H1 (cell line): Measurements from ENCODE around the gene FAM227B. TPM values are rescaled to one million over a fixed set of nuclear protein-coding genes. Genes with fewer than 3 reads are reported as not detected.

ENCODE experiments used
- CTCF ChIA-PET: fragments of 300-600 bp; sonication (Branson Sonifier 250); formaldehyde crosslinking; loops from one replicate; lab custom pipeline; 2021; ENCODE audit not compliant: partially characterized antibody; lab: Charles Lee
- POLR2A ChIA-PET: fragments of 300-600 bp; sonication (Branson Sonifier 250); formaldehyde crosslinking; loops from one replicate; lab custom pipeline; 2021; ENCODE audit warnings: inconsistent platforms; ENCODE audit not compliant: partially characterized antibody; lab: Charles Lee
- DNase-seq, 2 experiments: peaks; one replicate each; pipeline versions ENCODE4 v3.0.0 to v3.0.0-alpha.2; 2010 to 2022; ENCODE audit warnings: low spot score in 2 of 2, low read depth in 1 of 2, mixed read lengths in 1 of 2
- FAIRE-seq: peaks from 2 replicates; lab custom pipeline; 2011; peaks lifted over from hg19 to GRCh38; lab: Jason Lieb, UNC
- H2AFZ ChIP-seq: 2 replicates; pipeline ENCODE4 v1.8.1; 2012; ENCODE audit warnings: low read length, inconsistent platforms
- H2AK5ac ChIP-seq: 2 replicates; pipeline ENCODE4 v1.6.1; 2013; ENCODE audit warnings: low read depth, low read length
- H2BK120ac ChIP-seq: replicated peaks from 2 replicates; pipeline ENCODE3; 2013; ENCODE audit warnings: low read depth, low read length, inconsistent platforms
- H2BK12ac ChIP-seq: 2 replicates; pipeline ENCODE4 v1.6.1; 2013; ENCODE audit warnings: low read depth, low read length
- H2BK15ac ChIP-seq: 2 replicates; pipeline ENCODE4 v1.6.1; 2013; ENCODE audit warnings: low read length
- H2BK20ac ChIP-seq: 2 replicates; pipeline ENCODE4 v1.6.1; 2013; ENCODE audit warnings: low read length
- H2BK5ac ChIP-seq: 2 replicates; pipeline ENCODE4 v1.6.1; 2013; ENCODE audit warnings: low read depth, low read length
- H3K14ac ChIP-seq: 2 replicates; pipeline ENCODE4 v1.6.1; 2013; ENCODE audit warnings: inconsistent platforms; ENCODE audit not compliant: insufficient read length
- H3K18ac ChIP-seq: 2 replicates; pipeline ENCODE4 v1.6.1; 2013; ENCODE audit warnings: low read length; ENCODE audit errors: extremely low read depth
- H3K23ac ChIP-seq: 2 replicates; pipeline ENCODE4 v1.6.1; 2013; ENCODE audit warnings: inconsistent platforms; ENCODE audit not compliant: insufficient read length
- H3K23me2 ChIP-seq: 2 replicates; pipeline ENCODE4 v1.6.1; 2013; ENCODE audit warnings: low read depth, low read length
- H3K27ac ChIP-seq: 2 replicates; pipeline ENCODE4 v1.6.1; 2011; ENCODE audit warnings: low read depth, low read length, inconsistent platforms
- H3K27me3 ChIP-seq, 4 experiments: replicated peaks in 1 of 4; 1 replicate in 1 of 4; 2 replicates in 3 of 4; pipeline versions ENCODE4 v1.6.1 to v1.8.1; 2011 to 2013; ENCODE audit warnings: low read length in 3 of 4, mild to moderate bottlenecking in 3 of 4, inconsistent platforms in 2 of 4, mixed read lengths in 2 of 4, moderate library complexity in 1 of 4; ENCODE audit not compliant: control insufficient read depth in 3 of 4, insufficient read depth in 3 of 4; ENCODE audit errors: extremely low read depth in 1 of 4
- H3K36me3 ChIP-seq, 4 experiments: 2 replicates each; pipeline versions ENCODE4 v1.6.1 to v1.8.1; 2011 to 2013; ENCODE audit warnings: mild to moderate bottlenecking in 4 of 4, low read length in 3 of 4, moderate library complexity in 2 of 4, control low read depth in 1 of 4, inconsistent platforms in 1 of 4; ENCODE audit not compliant: insufficient read depth in 4 of 4, control insufficient read depth in 2 of 4
- H3K4ac ChIP-seq: replicated peaks from 2 replicates; pipeline ENCODE3; 2013; ENCODE audit warnings: low read length, low read depth, mixed read lengths, inconsistent platforms; ENCODE audit not compliant: insufficient read length
- H3K4me1 ChIP-seq, 4 experiments: replicated peaks in 1 of 4; 1 replicate in 1 of 4; 2 replicates in 3 of 4; pipeline versions ENCODE4 v1.6.1 to v1.8.1; 2011 to 2013; ENCODE audit warnings: low read length in 3 of 4, inconsistent platforms in 2 of 4, mixed read lengths in 1 of 4; ENCODE audit not compliant: insufficient read depth in 4 of 4, control insufficient read depth in 3 of 4
- H3K4me2 ChIP-seq, 2 experiments: 2 replicates each; pipeline versions ENCODE4 v1.6.1 to v1.8.1; 2011 to 2013; ENCODE audit warnings: low read depth in 2 of 2, low read length in 2 of 2, control low read depth in 1 of 2, inconsistent platforms in 1 of 2, mild to moderate bottlenecking in 1 of 2; ENCODE audit not compliant: insufficient read depth in 1 of 2
- H3K4me3 ChIP-seq, 4 experiments: fragments of 200-600, 300-600 bp in 1 of 4; sonication (generic), shearing (Covaris generic), sonication (Bioruptor Twin) in 1 of 4; 2 replicates each; pipeline versions ENCODE4 v1.5.1 to v1.8.1; 2011 to 2016; ENCODE audit warnings: low read length in 4 of 4, low read depth in 3 of 4, control low read depth in 2 of 4, inconsistent platforms in 2 of 4, mild to moderate bottlenecking in 2 of 4, mixed read lengths in 1 of 4, moderate library complexity in 1 of 4; ENCODE audit not compliant: insufficient read depth in 2 of 4; ENCODE audit errors: extremely low read depth in 1 of 4
- H3K56ac ChIP-seq: replicated peaks from 2 replicates; pipeline ENCODE3; 2013; ENCODE audit warnings: low read depth, mild to moderate bottlenecking, mixed read lengths, low read length, inconsistent platforms; ENCODE audit not compliant: insufficient read length
- H3K79me1 ChIP-seq: 2 replicates; pipeline ENCODE4 v1.6.1; 2013; ENCODE audit warnings: low read depth, low read length, control low read depth
- H3K79me2 ChIP-seq, 2 experiments: 2 replicates each; pipeline versions ENCODE4 v1.6.1 to v1.8.1; 2012 to 2013; ENCODE audit warnings: low read length in 2 of 2, mild to moderate bottlenecking in 2 of 2, inconsistent platforms in 1 of 2; ENCODE audit not compliant: insufficient read depth in 2 of 2, control insufficient read depth in 1 of 2
- H3K9ac ChIP-seq, 4 experiments: replicated peaks in 1 of 4; 1 replicate in 1 of 4; 2 replicates in 3 of 4; pipeline versions ENCODE4 v1.6.1 to v1.8.1; 2011 to 2013; ENCODE audit warnings: low read depth in 3 of 4, low read length in 3 of 4, control low read depth in 2 of 4, mild to moderate bottlenecking in 2 of 4, moderate library complexity in 2 of 4, inconsistent platforms in 1 of 4; ENCODE audit errors: extremely low read depth in 1 of 4
- H3K9me3 ChIP-seq, 2 experiments: 2 replicates each; pipeline versions ENCODE4 v1.6.1 to v1.8.1; 2012 to 2013; ENCODE audit warnings: mild to moderate bottlenecking in 2 of 2, moderate library complexity in 2 of 2, control low read depth in 1 of 2, inconsistent platforms in 1 of 2, low read depth in 1 of 2, low read length in 1 of 2, mixed read lengths in 1 of 2; ENCODE audit not compliant: insufficient read depth in 2 of 2
- H4K20me1 ChIP-seq, 2 experiments: replicated peaks in 1 of 2; 2 replicates each; pipeline versions ENCODE3 to v1.8.1; 2011 to 2013; ENCODE audit warnings: inconsistent platforms in 2 of 2, low read length in 2 of 2, mild to moderate bottlenecking in 1 of 2; ENCODE audit not compliant: insufficient read depth in 2 of 2, control insufficient read depth in 1 of 2
- H4K5ac ChIP-seq: 2 replicates; pipeline ENCODE4 v1.6.1; 2013; ENCODE audit warnings: low read length, low read depth, mixed read lengths, inconsistent platforms; ENCODE audit not compliant: insufficient read length
- H4K8ac ChIP-seq: 2 replicates; pipeline ENCODE4 v1.8.0; 2013; ENCODE audit warnings: mild to moderate bottlenecking, moderate library complexity, low read length, inconsistent platforms; ENCODE audit not compliant: insufficient read depth; ENCODE audit errors: extremely low read depth
- H4K91ac ChIP-seq: replicated peaks from 2 replicates; pipeline ENCODE3; 2013; ENCODE audit warnings: low read length, mixed read lengths, inconsistent platforms; ENCODE audit not compliant: insufficient read length
- BACH1 ChIP-seq: IDR thresholded peaks from 2 replicates; pipeline ENCODE4 v1.6.1; 2012; ENCODE audit warnings: low read length, improper control_type of control experiment
- BCL11A ChIP-seq, 2 experiments: IDR thresholded peaks; one replicate each; pipeline ENCODE4 v1.6.1; 2011; ENCODE audit warnings: low read depth in 2 of 2, low read length in 2 of 2, mild to moderate bottlenecking in 2 of 2
- BRCA1 ChIP-seq: IDR thresholded peaks from 2 replicates; pipeline ENCODE4 v1.6.1; 2012; ENCODE audit warnings: low read depth, low read length, improper control_type of control experiment
- WGBS, 2 experiments: shearing (Covaris generic) in 1 of 2; methylation state at CpG; one replicate each; pipeline versions ENCODE4 v1.1.6 to v1.1.7; 2013 to 2015; ENCODE audit warnings: low lambda C conversion rate in 2 of 2, mixed read lengths in 2 of 2, inconsistent platforms in 1 of 2, low coverage in 1 of 2, missing lambda C conversion rate in 1 of 2; ENCODE audit not compliant: insufficient replicate concordance in 2 of 2, insufficient coverage in 1 of 2, insufficient read length in 1 of 2; ENCODE audit errors: extremely low coverage in 1 of 2, missing lambda C conversion rate in 1 of 2; 5-methylcytosine and 5-hydroxymethylcytosine counted together
- polyA plus RNA-seq, 7 experiments: library from polyadenylated mRNA; depleted of rRNA in 3 of 7; stranded (reverse) in 5 of 7; unstranded in 2 of 7; fragments of >200 nt in 5 of 7; fragments of 200-250 nt in 2 of 7; gene quantifications; 1 replicate in 5 of 7; 2 replicates in 1 of 7; 4 replicates in 1 of 7; pipeline versions ENCODE4 v1.2.1 to v1.2.3, GENCODE V29; 2011 to 2013; ENCODE audit warnings: missing spikeins in 2 of 7, mixed read lengths in 2 of 7
- total RNA-seq: library from RNA; stranded (reverse); fragmentation: NEBNext Ultra II Directional; extraction: Animal tissue kit (Norgen Biotek cat#: 25700); gene quantifications from 2 replicates; pipeline ENCODE4 v1.2.1, GENCODE V29; 2021
- TF ChIP-seq, protein P1 (sequence below), 3 experiments: IDR thresholded peaks; 1 replicate in 2 of 3; 2 replicates in 1 of 3; pipeline versions ENCODE4 v1.5.1 to v1.6.1; 2011; ENCODE audit warnings: low read length in 3 of 3, mild to moderate bottlenecking in 3 of 3, inconsistent platforms in 2 of 3, low read depth in 1 of 3, moderate library complexity in 1 of 3; ENCODE audit not compliant: insufficient read depth in 1 of 3; ENCODE audit errors: control extremely low read depth in 1 of 3

The FAM227B gene
- total and polyA plus RNA-seq, 2 of the 8 experiments (the other 6 are each of a cell fraction or from before 2014, with no cell fraction given), result 4.0 to 6.5 TPM

DNA sequence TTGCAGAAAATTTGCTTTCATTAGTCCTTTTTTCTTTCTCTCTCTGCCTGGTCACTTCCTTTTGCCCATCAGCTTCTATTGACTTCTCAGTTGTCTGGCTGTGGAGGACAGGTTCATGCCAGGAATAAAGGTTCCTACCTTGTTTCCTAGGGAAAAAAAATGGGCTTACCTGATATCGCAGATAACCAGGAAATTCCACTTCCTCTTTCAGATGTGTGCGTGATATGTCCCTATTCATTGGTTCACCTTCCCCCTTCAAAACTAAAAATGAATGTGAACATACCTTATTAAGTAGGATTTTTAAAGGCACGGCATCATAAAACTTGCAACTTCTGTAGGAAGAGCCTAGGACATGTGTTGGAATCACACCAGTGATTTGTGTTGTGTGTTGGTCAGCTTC, 317.6 kb downstream of the FAM227B start:
- no peak for DNase-seq
- CTCF ChIA-PET, result no interaction called here
- no peak for TF ChIP-seq BACH1
- TF ChIP-seq BCL11A (IDR thresholded peaks at IDR 0.05; ENCODE audit: low read depth in 2 of 2, low read length in 2 of 2), result no peak
- TF ChIP-seq, protein P1, sequence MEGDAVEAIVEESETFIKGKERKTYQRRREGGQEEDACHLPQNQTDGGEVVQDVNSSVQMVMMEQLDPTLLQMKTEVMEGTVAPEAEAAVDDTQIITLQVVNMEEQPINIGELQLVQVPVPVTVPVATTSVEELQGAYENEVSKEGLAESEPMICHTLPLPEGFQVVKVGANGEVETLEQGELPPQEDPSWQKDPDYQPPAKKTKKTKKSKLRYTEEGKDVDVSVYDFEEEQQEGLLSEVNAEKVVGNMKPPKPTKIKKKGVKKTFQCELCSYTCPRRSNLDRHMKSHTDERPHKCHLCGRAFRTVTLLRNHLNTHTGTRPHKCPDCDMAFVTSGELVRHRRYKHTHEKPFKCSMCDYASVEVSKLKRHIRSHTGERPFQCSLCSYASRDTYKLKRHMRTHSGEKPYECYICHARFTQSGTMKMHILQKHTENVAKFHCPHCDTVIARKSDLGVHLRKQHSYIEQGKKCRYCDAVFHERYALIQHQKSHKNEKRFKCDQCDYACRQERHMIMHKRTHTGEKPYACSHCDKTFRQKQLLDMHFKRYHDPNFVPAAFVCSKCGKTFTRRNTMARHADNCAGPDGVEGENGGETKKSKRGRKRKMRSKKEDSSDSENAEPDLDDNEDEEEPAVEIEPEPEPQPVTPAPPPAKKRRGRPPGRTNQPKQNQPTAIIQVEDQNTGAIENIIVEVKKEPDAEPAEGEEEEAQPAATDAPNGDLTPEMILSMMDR (IDR thresholded peaks at IDR 0.05; ENCODE audit: control extremely low read depth in 1 of 3, insufficient read depth in 1 of 3, low read depth in 1 of 3, low read length in 3 of 3), result no peak
- TF ChIP-seq BRCA1, result no peak
- WGBS, 2 experiments, result 92% methylated on average over 3 of the region's 3 CpGs; no CpG with 5 or more reads in 1 of the 2 experiments
- Histone ChIP-seq H2BK12ac (no peak overlapping the region), H3K9ac (no peak overlapping the region), H4K8ac (no peak overlapping the region), H2BK20ac (no peak overlapping the region), H3K79me1 (no peaks in the 10 kb centered on the region), H3K18ac (no peak overlapping the region), H3K36me3 (peaks cover 0 to 2% (median 0%) of the 10 kb centered on the region in 4 experiments; a peak in 3 of 8 replicates), H3K14ac (no peak overlapping the region), H2BK120ac (no peak overlapping the region), H3K23me2 (no peaks in the 10 kb centered on the region), H3K4me3 (no peak overlapping the region), H3K23ac (no peak overlapping the region), H4K20me1 (no peaks in the 10 kb centered on the region), H2AK5ac (no peak overlapping the region), H3K27me3 (no peaks in the 10 kb centered on the region), H3K27ac (no peak overlapping the region), H3K4me1 (no peaks in the 10 kb centered on the region), H4K5ac (no peak overlapping the region), H2AFZ (no peak overlapping the region), H3K56ac (no peak overlapping the region), H2BK5ac (no peak overlapping the region), H3K4me2 (no peak overlapping the region), H3K4ac (no peak overlapping the region), H3K9me3 (no peaks in the 10 kb centered on the region), H3K79me2 (no peaks in the 10 kb centered on the region; a peak in 1 of 4 replicates), H4K91ac (no peak overlapping the region), H2BK15ac (no peak overlapping the region)
- POLR2A ChIA-PET, result no interaction called here
- no peak for FAIRE-seq
